H1 (cell line): ENCODE measurements around the gene KPNA1. TPM values are rescaled to one million over a fixed set of nuclear protein-coding genes. Genes with fewer than 3 reads are reported as not detected.

Experiments
- GTF2F1 ChIP-seq: IDR thresholded peaks from 2 replicates; pipeline ENCODE4 v1.6.1; 2012; ENCODE audit warnings: low read depth, low read length, improper control_type of control experiment, borderline replicate concordance
- NANOG ChIP-seq: IDR thresholded peaks from 2 replicates; pipeline ENCODE4 v1.6.1; 2011; ENCODE audit warnings: low read length, low read depth, mild to moderate bottlenecking, inconsistent platforms; ENCODE audit not compliant: insufficient read depth, poor library complexity, severe bottlenecking
- YY1 ChIP-seq: IDR thresholded peaks from 2 replicates; pipeline ENCODE4 v1.6.1; 2011; ENCODE audit warnings: low read depth, mild to moderate bottlenecking, low read length
- polyA plus RNA-seq, 7 experiments: library from polyadenylated mRNA; depleted of rRNA in 3 of 7; stranded (reverse) in 5 of 7; unstranded in 2 of 7; fragments of >200 nt in 5 of 7; fragments of 200-250 nt in 2 of 7; gene quantifications; 1 replicate in 5 of 7; 2 replicates in 1 of 7; 4 replicates in 1 of 7; pipeline versions ENCODE4 v1.2.1 to v1.2.3, GENCODE V29; 2011 to 2013; ENCODE audit warnings: missing spikeins in 2 of 7, mixed read lengths in 2 of 7
- total RNA-seq: library from RNA; stranded (reverse); fragmentation: NEBNext Ultra II Directional; extraction: Animal tissue kit (Norgen Biotek cat#: 25700); gene quantifications from 2 replicates; pipeline ENCODE4 v1.2.1, GENCODE V29; 2021

KPNA1 gene
- total and polyA plus RNA-seq, 2 of the 8 experiments (the other 6 are each of a cell fraction or from before 2014, with no cell fraction given), result 14.8 to 63.0 TPM

DNA sequence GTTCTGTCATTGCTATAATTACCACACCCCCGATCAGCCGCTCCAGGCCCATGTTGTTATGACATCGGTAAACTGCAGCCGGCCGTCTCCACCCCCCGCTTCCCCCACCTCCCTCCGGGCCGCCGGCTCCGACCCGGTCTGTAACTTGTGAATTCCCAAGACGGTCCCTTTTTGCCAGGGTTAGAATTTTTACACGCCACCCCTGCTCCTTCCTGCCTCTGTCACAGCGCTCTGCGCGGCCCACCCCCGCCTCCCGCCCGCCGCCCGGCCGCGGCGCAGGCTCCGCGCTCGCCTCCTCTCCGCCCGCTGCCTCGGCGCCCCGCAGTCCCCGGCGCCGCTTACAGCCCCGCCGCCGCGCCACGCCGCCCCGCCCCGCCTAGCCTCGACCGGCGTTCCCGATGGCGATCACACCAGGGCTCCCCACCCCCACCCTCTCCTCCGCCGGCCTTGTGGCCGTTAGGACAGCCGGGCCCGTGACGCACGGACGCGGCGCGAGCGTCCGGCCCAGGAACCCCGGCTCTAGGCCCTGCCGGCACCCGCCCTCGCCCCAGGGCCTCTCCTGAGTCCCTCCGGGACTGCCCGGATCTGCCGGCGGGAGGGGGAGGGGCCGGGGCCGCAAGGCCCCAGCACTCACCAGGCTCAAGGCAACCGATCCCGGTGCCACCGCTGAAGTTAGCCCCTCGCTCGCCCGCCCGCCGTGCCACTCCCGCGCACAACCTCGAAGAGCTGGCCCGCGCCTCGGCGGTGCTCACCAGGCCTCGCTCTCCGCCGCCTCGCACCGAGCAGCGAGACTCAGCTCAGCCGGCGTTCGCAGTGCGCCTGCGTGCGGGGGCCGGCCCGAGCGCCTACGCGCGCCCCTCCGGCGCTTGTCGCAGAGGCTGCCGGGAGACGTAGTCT, at the start of gene KPNA1 (continued):
- TF ChIP-seq NANOG, result no peak
- no peak for TF ChIP-seq YY1
- peak; percentile 33; the same call in 1 of the 2 replicates for TF ChIP-seq GTF2F1
